Stimulated activated CD8-positive, alpha-beta memory T cell treated with anti-CD3 and anti-CD28 coated beads, Interleukin-4, amount 100 ng/mL, for 1 hour (primary cell): ENCODE data around the gene NAIF1.
A peak's percentile ranks its signal among the peaks of the same experiment; 100 is the strongest.
"Not testable (repeated sequence)": the region's sequence is repeated elsewhere in the genome, so short reads cannot be mapped to it uniquely, and the experiment has no call there.

Source experiments
- DNase-seq, 2 donors: peaks; one replicate each; pipeline ENCODE4 v3.0.0-alpha.2; 2020; ENCODE audit warnings: low read depth in 2 of 2, low spot score in 1 of 2

Gene NAIF1

GRCh38 chr9:128066713-128067644 is at the start of gene NAIF1:
Gene NAIF1 (minus strand): TSS chr9:128067320. CDS start chr9:128067101, 219 bp downstream.
- DNase-seq: peak; percentile 72 to 93

- no peak for DNase-seq
Observed at GRCh38 chr9:128116104-128117083, 49.3 kb upstream of the NAIF1 start.

GRCh38 chr9:128115187-128116103 is 48.3 kb upstream of the NAIF1 start:
- no peak for DNase-seq

GRCh38 chr9:128114326-128115186 is 47.4 kb upstream of the NAIF1 start:
- DNase-seq: no peak

GRCh38 chr9:128113526-128114325 is 46.6 kb upstream of the NAIF1 start:
- no peak for DNase-seq

GRCh38 chr9:128111726-128112125 is 44.6 kb upstream of the NAIF1 start:
- not testable (repeated sequence) for DNase-seq

GRCh38 chr9:128109050-128109709 is 42.1 kb upstream of the NAIF1 start:
- no peak for DNase-seq

GRCh38 chr9:128108269-128109049 is 41.3 kb upstream of the NAIF1 start:
- DNase-seq: no peak

GRCh38 chr9:128107468-128108268 is 40.5 kb upstream of the NAIF1 start:
- no peak for DNase-seq

GRCh38 chr9:128106940-128107467 is 39.9 kb upstream of the NAIF1 start:
- DNase-seq: no peak

- no peak for DNase-seq
Observed at GRCh38 chr9:128106181-128106939, 39.2 kb upstream of the NAIF1 start.

GRCh38 chr9:128105538-128106175 is 38.5 kb upstream of the NAIF1 start:
- DNase-seq: no peak

- DNase-seq: no peak
Observed at GRCh38 chr9:128104171-128104618, 37.1 kb upstream of the NAIF1 start.

GRCh38 chr9:128103589-128103962 is 36.5 kb upstream of the NAIF1 start:
- no peak for DNase-seq
